ENCODE results near the gene TTR. TPM values are rescaled to one million over a fixed set of nuclear protein-coding genes. Genes with fewer than 3 reads are reported as not detected.

The TTR gene
- total and polyA plus RNA-seq, 9 of the 15 experiments (the other 6 are each of a cell fraction or from before 2014, with no cell fraction given) = 0.17 to 0.53 TPM; not detected in 7

- Histone ChIP-seq H3K27me3 (ENCODE audit: control insufficient read depth in 2 of 2, insufficient read depth in 2 of 2, low read length in 2 of 2) (0 out of 5 replicates have a peak, but pooled peaks cover 0 to 2% of the 10 kb centered on the region in 2 experiments), H3K4me2 (ENCODE audit: insufficient read depth, low read length) (no peak overlapping the region), H4K20me1 (replicated peaks; ENCODE audit: control insufficient read depth, insufficient read depth, low read length) (no peaks in the 10 kb centered on the region), H2AFZ (ENCODE audit: low read depth, low read length) (no peak overlapping the region), H3K4me1 (replicated peaks in 1 of 2; ENCODE audit: control insufficient read depth in 2 of 2, insufficient read depth in 2 of 2, low read length in 2 of 2) (no peaks in the 10 kb centered on the region), H3K9ac (ENCODE audit: insufficient read depth in 1 of 2, low read depth in 2 of 2, low read length in 2 of 2) (no peak overlapping the region), H3K79me2 (ENCODE audit: control insufficient read depth, insufficient read depth, low read length) (no peaks in the 10 kb centered on the region), H3K27ac (ENCODE audit: extremely low read depth, low read depth, low read length) (no peak overlapping the region), H3K9me3 (replicated peaks; ENCODE audit: control insufficient read depth, insufficient read depth, low read depth, low read length) (no peaks in the 10 kb centered on the region), H3K36me3 (ENCODE audit: control insufficient read depth, insufficient read depth, low read length) (no peaks in the 10 kb centered on the region), H3K9me1 (ENCODE audit: control insufficient read depth, insufficient read depth, low read length) (no peaks in the 10 kb centered on the region), H3K4me3 (no peak overlapping the region)
- in situ Hi-C loops (cut with MboI) (no loop called here), intact Hi-C loops (cut with micrococcal nuclease) (no loop called here)
- WGBS (ENCODE audit: insufficient coverage, low coverage, missing lambda C conversion rate) = 1% methylated on average over 5 of the region's 5 CpGs
- POLR2A ChIA-PET = interaction anchor here (0.5 kb wide), 3 partner anchors 61 to 1172 kb away, joined by 3 to 4 read pairs (median 3); no protein-coding TSS in a partner anchor
- CTCF ChIA-PET (ENCODE audit: low intra/inter-chr PET ratio) = no interaction called here
- TF ChIP-seq ZNF583 (CRISPR knock-in tag; IDR thresholded peaks at IDR 0.05) = no peak
- TF ChIP-seq, protein P1, sequence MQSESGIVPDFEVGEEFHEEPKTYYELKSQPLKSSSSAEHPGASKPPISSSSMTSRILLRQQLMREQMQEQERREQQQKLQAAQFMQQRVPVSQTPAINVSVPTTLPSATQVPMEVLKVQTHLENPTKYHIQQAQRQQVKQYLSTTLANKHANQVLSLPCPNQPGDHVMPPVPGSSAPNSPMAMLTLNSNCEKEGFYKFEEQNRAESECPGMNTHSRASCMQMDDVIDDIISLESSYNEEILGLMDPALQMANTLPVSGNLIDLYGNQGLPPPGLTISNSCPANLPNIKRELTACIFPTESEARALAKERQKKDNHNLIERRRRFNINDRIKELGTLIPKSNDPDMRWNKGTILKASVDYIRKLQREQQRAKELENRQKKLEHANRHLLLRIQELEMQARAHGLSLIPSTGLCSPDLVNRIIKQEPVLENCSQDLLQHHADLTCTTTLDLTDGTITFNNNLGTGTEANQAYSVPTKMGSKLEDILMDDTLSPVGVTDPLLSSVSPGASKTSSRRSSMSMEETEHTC (IDR thresholded peaks at IDR 0.05) = no peak
- TF ChIP-seq ZBTB2 (IDR thresholded peaks at IDR 0.05) = no peak
- no peak for TF ChIP-seq TSC22D4 (tag; IDR thresholded peaks at IDR 0.05)
- TF ChIP-seq MED1 (CRISPR knock-in tag; IDR thresholded peaks at IDR 0.05; ENCODE audit: borderline replicate concordance) = no peak
- no peak for TF ChIP-seq ZNF354B (CRISPR knock-in tag; IDR thresholded peaks at IDR 0.05)
- TF ChIP-seq GATAD2A (IDR thresholded peaks at IDR 0.05) = no peak
- no peak for TF ChIP-seq KLF13 (tag; IDR thresholded peaks at IDR 0.05; ENCODE audit: borderline replicate concordance, low read depth)
- no peak for TF ChIP-seq STAT5B (CRISPR knock-in tag; IDR thresholded peaks at IDR 0.05)
- no peak for TF ChIP-seq CHD1 (IDR thresholded peaks at IDR 0.05; ENCODE audit: low read length)
- TF ChIP-seq HSF4 (CRISPR knock-in tag; IDR thresholded peaks at IDR 0.05; ENCODE audit: borderline replicate concordance) = no peak
- no peak for TF ChIP-seq GTF2A2 (tag; IDR thresholded peaks at IDR 0.05)
- no peak for TF ChIP-seq ZNF263 (CRISPR knock-in tag; IDR thresholded peaks at IDR 0.05; ENCODE audit: borderline replicate concordance)
- TF ChIP-seq, protein P2, sequence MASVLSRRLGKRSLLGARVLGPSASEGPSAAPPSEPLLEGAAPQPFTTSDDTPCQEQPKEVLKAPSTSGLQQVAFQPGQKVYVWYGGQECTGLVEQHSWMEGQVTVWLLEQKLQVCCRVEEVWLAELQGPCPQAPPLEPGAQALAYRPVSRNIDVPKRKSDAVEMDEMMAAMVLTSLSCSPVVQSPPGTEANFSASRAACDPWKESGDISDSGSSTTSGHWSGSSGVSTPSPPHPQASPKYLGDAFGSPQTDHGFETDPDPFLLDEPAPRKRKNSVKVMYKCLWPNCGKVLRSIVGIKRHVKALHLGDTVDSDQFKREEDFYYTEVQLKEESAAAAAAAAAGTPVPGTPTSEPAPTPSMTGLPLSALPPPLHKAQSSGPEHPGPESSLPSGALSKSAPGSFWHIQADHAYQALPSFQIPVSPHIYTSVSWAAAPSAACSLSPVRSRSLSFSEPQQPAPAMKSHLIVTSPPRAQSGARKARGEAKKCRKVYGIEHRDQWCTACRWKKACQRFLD (CRISPR knock-in tag; IDR thresholded peaks at IDR 0.05) = no peak
- TF ChIP-seq ZBTB43 (CRISPR knock-in tag; IDR thresholded peaks at IDR 0.05) = no peak
- ATAC-seq (no peak), FAIRE-seq (no peak), DNase-seq (ENCODE audit: extremely low read depth in 1 of 4, low spot score in 3 of 4) (no peak)
- BruUV-seq (replicated peaks) = no TSS peak
Measured at GRCh38 chr18:31611511-31611910, 19.8 kb downstream of the TTR start.
